D721Med (cell line): Measurements from ENCODE around the gene RFX1.
A peak's percentile ranks its signal among the peaks of the same experiment; 100 is the strongest.

Experiments
- DNase-seq: peaks from one replicate; pipeline ENCODE4 v3.0.0; 2011; ENCODE audit warnings: low spot score; ENCODE audit not compliant: insufficient read length
- FAIRE-seq: peaks from 2 replicates; lab custom pipeline; 2011; peaks lifted over from hg19 to GRCh38; lab: Jason Lieb, UNC
- TF ChIP-seq, protein P1 (sequence below): IDR thresholded peaks from 2 replicates; pipeline ENCODE4 v1.5.1; 2012; ENCODE audit warnings: mild to moderate bottlenecking, control low read depth; ENCODE audit not compliant: insufficient read depth; ENCODE audit errors: missing control alignments

Gene RFX1

DNA sequence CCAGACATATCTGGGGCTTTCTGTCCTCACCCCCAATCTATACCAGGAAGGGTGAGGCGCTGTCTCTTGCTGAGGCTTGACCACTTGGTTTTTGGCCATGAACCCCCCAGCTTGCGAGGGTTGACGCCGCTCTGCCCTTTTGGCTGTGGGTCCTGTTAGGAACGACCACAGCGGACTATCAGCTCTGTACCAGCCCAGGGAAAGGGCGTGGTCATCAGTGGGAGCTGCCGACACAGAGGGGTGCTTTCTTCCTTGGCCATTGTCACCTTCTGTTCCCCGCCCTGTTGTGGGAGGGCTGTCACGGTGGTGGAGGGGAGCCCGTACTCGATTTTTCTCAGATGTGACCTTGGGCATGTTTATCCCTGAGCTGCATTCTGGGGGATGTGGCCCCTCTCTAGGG, 48.1 kb downstream of the RFX1 start:
- TF ChIP-seq, protein P1, sequence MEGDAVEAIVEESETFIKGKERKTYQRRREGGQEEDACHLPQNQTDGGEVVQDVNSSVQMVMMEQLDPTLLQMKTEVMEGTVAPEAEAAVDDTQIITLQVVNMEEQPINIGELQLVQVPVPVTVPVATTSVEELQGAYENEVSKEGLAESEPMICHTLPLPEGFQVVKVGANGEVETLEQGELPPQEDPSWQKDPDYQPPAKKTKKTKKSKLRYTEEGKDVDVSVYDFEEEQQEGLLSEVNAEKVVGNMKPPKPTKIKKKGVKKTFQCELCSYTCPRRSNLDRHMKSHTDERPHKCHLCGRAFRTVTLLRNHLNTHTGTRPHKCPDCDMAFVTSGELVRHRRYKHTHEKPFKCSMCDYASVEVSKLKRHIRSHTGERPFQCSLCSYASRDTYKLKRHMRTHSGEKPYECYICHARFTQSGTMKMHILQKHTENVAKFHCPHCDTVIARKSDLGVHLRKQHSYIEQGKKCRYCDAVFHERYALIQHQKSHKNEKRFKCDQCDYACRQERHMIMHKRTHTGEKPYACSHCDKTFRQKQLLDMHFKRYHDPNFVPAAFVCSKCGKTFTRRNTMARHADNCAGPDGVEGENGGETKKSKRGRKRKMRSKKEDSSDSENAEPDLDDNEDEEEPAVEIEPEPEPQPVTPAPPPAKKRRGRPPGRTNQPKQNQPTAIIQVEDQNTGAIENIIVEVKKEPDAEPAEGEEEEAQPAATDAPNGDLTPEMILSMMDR = no peak

GRCh38 chr19:13957051-13957450, 49.1 kb downstream of the RFX1 start:
- no peak for DNase-seq
- TF ChIP-seq, protein P1 = no peak
- FAIRE-seq = no peak

More for the DNA sequence above, 48.1 kb downstream of the RFX1 start:
- DNase-seq (no peak), FAIRE-seq (no peak)

GRCh38 chr19:13956365-13956744, 49.8 kb downstream of the RFX1 start:
- FAIRE-seq (no peak), DNase-seq (no peak)
- TF ChIP-seq, protein P1 = no peak

GRCh38 chr19:13955662-13956364, 50.3 kb downstream of the RFX1 start:
- TF ChIP-seq, protein P1 = no peak
- FAIRE-seq (no peak), DNase-seq (no peak)

- DNase-seq = no peak
- TF ChIP-seq, protein P1 = no peak
- no peak for FAIRE-seq
Measured at GRCh38 chr19:13954185-13954584, 51.9 kb downstream of the RFX1 start.

DNA sequence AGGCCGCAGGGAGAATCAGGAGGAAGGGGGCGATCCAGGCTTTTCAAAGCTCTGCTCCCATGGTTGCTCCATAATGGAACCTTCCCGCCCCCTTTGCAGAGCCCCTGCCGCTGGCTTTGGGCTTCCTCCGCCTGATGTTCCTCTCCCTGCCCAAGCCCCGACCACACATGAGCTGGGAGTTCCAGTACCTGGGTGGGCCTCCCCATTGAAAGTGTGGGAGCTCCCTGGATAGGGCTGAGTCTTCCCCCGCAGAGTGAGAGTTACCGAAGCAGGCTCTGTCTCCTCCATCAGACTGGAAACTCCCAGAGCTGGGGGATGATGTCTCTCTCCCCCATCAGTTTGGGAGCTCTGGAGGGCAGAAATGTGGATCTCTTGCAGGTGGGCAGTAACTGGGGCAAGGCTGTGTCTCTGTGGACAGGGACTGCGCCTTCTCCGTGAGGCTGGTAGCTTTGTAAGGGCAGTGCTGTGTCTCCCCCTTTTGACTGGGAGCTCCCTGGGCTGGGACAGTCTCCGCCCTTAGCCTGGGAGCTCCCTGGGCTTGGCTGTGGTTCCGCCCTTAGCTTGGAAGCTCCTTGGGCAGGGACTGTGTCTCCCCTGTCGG, 53.1 kb downstream of the RFX1 start:
- TF ChIP-seq, protein P1 = no peak
- DNase-seq = no peak
- no peak for FAIRE-seq

- TF ChIP-seq, protein P1 = no peak
- FAIRE-seq (no peak), DNase-seq (peak; percentile 100)
Measured at GRCh38 chr19:13952154-13952930, 53.8 kb downstream of the RFX1 start, which contains the start of gene DCAF15. DCAF15 (plus strand) TSS chr19:13952509; CDS start chr19:13952513, 4 bp downstream.
